AG04449 (cell line): Measurements from ENCODE around the gene FPR2.
A peak's percentile ranks its signal among the peaks of the same experiment; 100 is the strongest.

Experiments used
- CTCF ChIA-PET: fragments of 350-600 bp; formaldehyde crosslinking; extraction: SDS; loops from one replicate; lab custom pipeline; 2021; ENCODE audit warnings: antibody characterized with exemption; lab: Yijun Ruan, JAX
- POLR2A ChIA-PET: fragments of 400-600, 350-600 bp; formaldehyde crosslinking; extraction: SDS; loops from one replicate; lab custom pipeline; 2020; ENCODE audit warnings: antibody characterized with exemption, inconsistent platforms; lab: Yijun Ruan, JAX
- DNase-seq: peaks from one replicate; pipeline ENCODE4 v3.0.0-alpha.2; 2010; ENCODE audit warnings: low read depth, low spot score
- H3K4me3 ChIP-seq: 2 replicates; pipeline ENCODE4 v1.5.1; 2011; ENCODE audit warnings: low read depth, mild to moderate bottlenecking, control low read depth, low read length
- TF ChIP-seq, protein P1 (sequence below): IDR thresholded peaks from one replicate; pipeline ENCODE4 v1.5.1; 2011; ENCODE audit warnings: mild to moderate bottlenecking, moderate library complexity, low read length, control low read depth, inconsistent platforms; ENCODE audit not compliant: insufficient read depth; ENCODE audit errors: missing control alignments

The FPR2 gene, protein sequence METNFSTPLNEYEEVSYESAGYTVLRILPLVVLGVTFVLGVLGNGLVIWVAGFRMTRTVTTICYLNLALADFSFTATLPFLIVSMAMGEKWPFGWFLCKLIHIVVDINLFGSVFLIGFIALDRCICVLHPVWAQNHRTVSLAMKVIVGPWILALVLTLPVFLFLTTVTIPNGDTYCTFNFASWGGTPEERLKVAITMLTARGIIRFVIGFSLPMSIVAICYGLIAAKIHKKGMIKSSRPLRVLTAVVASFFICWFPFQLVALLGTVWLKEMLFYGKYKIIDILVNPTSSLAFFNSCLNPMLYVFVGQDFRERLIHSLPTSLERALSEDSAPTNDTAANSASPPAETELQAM

DNA sequence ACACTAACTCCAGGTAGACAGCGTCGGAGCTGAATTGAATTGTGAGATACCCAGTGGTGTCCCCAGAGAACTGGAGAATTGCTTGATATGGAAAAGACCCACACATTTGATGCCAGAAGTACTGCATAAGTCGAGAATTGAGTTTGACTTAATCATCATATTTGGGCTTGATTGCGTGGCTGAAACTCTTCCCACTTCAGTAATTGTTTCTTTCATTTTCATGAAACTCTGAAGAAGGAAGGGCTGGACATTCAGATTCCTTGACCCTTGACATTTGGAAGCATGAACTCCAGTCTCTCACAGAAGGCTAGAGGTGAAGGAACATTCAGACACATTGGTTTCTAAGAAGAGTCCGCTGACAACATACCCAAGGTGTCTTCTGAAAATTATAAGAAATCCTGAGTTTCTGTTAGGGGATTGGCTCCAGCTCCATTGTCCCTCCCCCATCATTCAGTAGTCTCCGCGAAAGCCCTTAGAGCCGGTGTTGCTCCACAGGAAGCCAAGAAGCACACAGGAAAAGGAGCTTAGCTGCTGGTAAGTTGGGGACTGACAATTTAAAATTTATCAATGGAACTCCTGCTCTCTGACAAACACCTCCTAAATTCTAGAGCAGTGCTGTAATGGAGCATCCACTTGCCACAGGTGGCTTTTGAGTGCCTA lies at the start of gene FPR2:
Gene FPR2 (plus strand): TSS at position 484 of the 660 bp plus-strand sequence. CDS start 7,479 bp downstream, outside the sequence.
- TF ChIP-seq, protein P1, sequence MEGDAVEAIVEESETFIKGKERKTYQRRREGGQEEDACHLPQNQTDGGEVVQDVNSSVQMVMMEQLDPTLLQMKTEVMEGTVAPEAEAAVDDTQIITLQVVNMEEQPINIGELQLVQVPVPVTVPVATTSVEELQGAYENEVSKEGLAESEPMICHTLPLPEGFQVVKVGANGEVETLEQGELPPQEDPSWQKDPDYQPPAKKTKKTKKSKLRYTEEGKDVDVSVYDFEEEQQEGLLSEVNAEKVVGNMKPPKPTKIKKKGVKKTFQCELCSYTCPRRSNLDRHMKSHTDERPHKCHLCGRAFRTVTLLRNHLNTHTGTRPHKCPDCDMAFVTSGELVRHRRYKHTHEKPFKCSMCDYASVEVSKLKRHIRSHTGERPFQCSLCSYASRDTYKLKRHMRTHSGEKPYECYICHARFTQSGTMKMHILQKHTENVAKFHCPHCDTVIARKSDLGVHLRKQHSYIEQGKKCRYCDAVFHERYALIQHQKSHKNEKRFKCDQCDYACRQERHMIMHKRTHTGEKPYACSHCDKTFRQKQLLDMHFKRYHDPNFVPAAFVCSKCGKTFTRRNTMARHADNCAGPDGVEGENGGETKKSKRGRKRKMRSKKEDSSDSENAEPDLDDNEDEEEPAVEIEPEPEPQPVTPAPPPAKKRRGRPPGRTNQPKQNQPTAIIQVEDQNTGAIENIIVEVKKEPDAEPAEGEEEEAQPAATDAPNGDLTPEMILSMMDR = no peak
- ChIA-PET POLR2A (no interaction called here), CTCF (no interaction called here)
- DNase-seq = no peak
- H3K4me3 ChIP-seq = no peak within 1 kb of the TSS

DNA sequence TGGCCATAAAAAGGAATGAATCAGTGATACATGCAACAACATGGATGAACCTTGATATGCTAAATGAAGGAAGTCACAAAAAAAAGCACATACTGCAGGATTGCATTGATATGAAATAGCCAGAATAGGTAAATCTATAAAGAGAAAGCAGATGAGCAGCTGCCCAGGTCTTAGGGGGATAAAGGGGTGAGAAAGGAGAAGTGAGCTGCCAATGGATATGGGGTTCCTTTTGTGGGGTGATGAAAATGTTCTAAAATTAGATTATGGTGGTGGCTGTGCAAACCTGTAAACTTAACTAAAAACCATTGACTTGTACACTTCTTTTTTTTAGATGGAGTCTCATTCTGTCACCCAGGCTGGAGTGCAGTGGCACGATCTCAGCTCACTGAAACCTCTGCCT lies 49.3 kb upstream of the FPR2 start:
- POLR2A ChIA-PET = no interaction called here

DNA sequence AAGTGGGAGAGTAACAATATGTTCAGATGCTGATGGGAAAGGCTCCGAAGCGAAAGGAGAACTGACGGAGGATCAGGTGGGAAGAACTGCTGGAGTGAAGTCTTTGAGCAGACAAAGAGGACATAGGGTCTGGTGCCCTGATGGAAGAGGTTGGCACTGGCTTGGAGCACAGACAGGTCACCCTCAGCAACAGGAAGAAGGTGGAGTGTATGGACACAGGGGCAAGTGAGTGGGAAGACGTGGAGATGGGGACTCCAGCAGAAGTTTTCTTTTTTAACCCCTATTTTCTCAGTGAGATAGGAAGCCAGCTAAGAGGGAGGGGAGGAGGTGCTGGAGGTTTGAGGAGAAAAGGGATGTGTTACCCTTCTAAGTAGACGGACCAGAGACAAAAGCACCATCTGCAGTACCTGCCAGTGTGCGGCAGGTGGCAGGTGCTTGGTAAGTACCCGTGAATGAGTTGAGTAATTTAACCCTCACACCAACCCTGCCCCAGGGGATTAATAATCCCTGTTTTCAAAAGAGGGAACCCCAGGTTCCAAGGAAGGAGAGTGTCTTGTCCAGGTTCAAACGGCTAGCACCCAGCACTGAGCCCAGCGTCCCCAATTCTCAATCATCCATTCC lies 48.4 kb upstream of the FPR2 start:
- H3K4me3 ChIP-seq = no peak overlapping the region
- DNase-seq = no peak
- TF ChIP-seq, protein P1 = peak; percentile 28
- CTCF ChIA-PET = no interaction called here
- POLR2A ChIA-PET = interaction anchor here (0.9 kb wide), 1 partner anchor 9 kb away, joined by 3 read pairs; no protein-coding TSS in a partner anchor

More for the DNA sequence above, 49.3 kb upstream of the FPR2 start:
- DNase-seq = no peak
- CTCF ChIA-PET = interaction anchor here (1.0 kb wide), 1 partner anchor 66 kb away, joined by 4 read pairs; no protein-coding TSS in a partner anchor
- TF ChIP-seq, protein P1 = no peak
- no peak overlapping the region for H3K4me3 ChIP-seq

DNA sequence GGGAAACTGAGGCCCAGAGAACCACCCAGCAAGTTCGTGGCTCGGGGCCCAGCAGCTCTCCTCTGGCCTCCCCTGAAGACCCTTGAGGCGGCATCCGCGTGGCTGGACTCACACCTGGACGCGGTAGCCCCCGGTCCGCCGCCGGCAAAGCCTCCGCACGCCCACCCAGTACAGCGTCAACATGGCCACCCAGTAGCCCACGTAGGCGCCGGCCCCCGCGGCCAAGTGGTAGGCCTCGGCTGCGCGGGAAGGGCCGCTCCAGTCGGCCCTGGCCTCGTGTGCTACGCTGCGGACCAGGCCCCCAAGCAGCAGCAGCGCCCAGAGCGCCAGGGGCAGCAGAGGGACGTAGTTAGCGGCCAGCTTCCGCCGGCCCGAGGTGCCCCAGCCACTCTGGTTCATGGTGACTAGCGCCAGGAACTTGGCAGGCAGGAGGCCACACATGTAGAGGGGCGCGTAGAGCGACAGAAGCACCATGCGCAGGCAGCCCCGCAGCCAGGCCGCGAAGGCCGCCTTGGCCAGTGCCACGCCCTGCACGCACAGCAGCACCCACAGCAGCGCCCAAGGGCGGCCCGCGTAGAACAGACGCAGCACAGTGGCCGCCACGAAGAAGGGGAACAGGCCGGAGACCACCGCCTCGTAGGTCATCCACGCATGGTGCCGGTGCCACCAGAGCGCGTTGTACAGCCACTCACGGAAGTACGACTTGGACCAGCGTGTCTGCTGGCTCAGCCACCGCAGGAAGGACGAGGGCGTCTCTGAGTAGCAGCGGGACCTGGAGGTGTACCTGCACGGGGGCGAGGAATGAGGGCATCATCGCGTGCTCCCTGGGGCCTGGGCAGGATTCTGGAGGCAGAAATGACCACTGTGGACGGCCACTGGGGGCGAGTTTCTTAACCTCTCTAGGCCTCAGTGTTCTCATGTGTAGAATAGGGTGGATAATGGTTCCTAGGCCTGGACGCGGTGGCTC lies 47.4 kb upstream of the FPR2 start:
- ChIA-PET CTCF (no interaction called here), POLR2A (interaction anchor here (0.9 kb wide), 1 partner anchor 10 kb away, joined by 3 read pairs; no protein-coding TSS in a partner anchor)
- TF ChIP-seq, protein P1 = no peak
- DNase-seq = no peak
- H3K4me3 ChIP-seq = no peak overlapping the region

DNA sequence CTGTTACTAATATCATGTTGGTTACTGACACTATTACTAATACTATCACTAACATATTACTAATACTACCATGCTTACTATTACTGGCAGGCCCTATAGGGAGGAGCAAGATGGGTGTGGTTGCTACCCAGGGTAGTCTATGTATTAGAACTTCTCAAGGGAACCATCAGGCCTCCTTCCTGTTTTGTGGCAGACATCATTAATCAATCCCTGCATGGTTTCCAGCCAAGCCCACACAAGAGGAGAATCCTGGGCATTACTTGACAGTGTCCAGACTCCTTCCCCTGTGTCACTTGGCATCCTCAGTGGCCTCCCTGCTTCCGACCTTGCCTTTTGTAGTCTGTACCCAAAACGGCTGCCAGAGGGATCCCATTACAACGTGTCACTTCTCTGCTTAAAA lies 46.1 kb upstream of the FPR2 start:
- ChIA-PET CTCF (no interaction called here), POLR2A (no interaction called here)
- DNase-seq = no peak
- TF ChIP-seq, protein P1 = no peak
- no peak overlapping the region for H3K4me3 ChIP-seq
